GM19025 (cell line): ENCODE measurements around the gene CCDC181.
A peak's percentile ranks its signal among the peaks of the same experiment; 100 is the strongest.
"Not testable (repeated sequence)": the region's sequence is repeated elsewhere in the genome, so short reads cannot be mapped to it uniquely, and the experiment has no call there.

ENCODE experiments used
- ATAC-seq: cut with Tn5 transposase; IDR thresholded peaks from one replicate; pipeline ENCODE4 v1.9.1; 2021; ENCODE audit warnings: mild to moderate bottlenecking, low read depth, moderate library complexity; ENCODE audit not compliant: unreplicated experiment

CCDC181 gene

DNA sequence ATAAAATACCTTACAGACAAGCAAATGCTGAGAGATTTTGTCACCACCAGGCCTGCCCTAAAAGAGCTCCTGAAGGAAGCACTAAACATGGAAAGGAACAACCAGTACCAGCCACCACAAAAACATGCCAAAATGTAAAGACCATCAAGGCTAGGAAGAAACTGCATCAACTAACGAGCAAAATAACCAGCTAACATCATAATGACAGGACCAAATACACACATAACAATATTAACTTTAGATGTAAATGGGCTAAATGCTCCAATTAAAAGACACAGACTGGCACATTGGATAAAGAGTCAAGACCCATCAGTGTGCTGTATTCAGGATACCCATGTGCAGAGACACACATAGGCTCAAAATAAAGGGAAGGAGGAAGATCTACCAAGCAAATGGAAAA lies 24.7 kb downstream of the CCDC181 start:
- not testable (repeated sequence) for ATAC-seq

DNA sequence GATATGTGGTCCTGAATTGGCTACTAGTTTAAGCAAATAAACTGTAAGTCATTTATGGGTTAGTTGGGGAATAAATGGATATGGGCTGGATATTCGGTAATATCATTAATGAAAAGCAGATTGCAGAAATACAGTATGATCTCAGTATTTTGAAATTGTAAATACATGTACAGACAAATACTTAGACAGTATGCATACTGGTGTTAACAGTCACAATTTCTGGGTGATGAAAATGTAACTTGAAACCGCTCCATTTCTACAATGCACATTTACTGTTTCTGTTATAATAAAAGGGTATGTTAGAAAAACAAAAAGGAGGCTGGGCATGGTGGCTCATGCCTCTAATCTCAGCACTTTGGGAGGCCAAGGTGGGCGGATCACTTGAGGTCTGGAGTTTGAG lies 31.3 kb downstream of the CCDC181 start:
- no peak for ATAC-seq

DNA sequence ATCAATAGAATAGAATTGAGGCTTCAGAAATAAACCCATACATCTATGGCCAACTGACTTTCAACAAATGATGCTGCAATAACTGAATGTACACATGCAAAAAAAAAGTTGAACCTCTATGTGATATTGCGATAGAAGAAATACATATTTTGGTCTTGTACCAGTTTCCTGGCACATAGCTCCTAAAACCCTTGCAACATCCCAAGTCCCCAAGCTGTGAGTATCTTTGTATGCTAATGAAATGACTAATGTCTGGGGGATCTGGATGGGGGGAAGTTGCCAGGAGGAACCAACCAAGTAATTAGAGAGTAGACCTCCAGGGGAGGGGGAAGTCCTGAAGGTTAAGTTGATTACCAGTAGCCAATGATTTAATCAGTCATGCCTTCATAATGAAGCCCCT lies 34.9 kb downstream of the CCDC181 start:
- ATAC-seq = no peak

DNA sequence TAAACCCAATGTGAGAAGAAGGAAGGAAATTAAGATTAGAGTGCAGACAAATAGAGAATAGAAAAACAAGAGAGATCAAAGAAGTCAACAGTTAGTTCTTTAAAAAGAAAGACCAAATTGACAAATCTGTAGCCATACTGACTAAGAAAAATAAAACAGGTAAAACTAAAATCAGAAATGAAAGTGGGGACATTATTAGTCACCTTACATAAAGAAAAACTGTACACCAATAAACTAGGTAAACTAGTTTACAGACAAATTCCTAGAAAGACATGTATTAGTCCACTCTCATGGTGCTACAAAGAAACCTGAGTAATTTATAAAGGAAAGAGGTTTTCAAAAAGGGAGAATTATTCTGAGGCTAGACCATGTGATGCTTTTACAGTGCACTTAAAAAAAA lies 37.0 kb downstream of the CCDC181 start:
- peak; percentile 71 for ATAC-seq

DNA sequence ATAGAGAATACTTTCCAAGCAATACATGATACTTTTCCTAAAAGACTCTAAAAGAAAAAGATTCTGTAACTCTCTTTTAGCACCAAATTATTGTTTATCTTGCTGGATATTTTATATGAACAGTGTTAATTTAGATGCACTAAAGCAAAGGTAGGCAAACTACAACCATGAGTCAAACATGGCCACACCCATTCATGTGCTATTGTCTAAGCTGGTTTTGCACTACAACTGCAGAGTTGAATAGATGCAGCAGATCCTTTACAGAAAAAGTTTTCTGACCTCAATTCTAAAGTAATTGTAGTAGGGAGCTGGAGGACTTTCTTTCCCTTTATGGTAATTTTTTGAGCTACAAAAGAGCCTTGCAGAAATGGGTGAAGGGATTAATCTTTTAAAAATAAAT lies 39.9 kb downstream of the CCDC181 start:
- no peak for ATAC-seq

DNA sequence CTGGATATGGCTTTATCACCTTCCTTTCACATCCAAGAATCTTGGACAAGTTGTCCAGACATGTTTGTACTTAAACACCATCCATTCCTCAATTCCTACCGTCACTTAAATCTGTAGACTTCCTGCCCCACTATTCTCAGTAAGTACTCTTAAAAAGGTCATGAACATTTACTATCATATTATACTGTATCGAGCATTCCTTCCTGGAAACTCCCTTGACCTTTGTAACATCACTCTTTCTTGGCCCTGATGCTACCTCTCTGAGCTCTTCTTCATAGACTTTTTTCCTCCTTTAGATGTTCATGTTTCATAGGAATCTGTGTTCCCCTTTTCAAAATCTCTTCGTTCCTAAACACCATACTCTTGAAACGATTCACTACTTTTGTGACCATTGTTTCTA lies 43.8 kb downstream of the CCDC181 start:
- ATAC-seq = no peak

DNA sequence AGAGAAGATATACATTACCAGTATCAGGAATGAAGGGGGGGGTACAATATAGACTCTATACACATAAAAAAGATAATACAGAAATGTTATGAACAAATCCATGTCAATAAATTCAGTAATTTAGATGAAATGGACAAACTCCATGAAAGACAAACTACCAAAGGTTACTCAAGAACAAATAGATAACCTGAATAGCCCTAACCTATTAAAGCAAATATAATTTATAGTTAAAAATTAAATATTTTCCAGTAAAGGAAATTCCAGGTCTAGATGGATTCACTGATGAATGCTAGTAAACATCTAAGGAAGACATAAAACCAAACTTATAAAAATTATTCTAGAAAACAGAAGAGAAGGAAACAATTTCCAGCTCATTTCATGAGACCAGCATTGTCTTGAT lies 46.1 kb downstream of the CCDC181 start:
- no peak for ATAC-seq

DNA sequence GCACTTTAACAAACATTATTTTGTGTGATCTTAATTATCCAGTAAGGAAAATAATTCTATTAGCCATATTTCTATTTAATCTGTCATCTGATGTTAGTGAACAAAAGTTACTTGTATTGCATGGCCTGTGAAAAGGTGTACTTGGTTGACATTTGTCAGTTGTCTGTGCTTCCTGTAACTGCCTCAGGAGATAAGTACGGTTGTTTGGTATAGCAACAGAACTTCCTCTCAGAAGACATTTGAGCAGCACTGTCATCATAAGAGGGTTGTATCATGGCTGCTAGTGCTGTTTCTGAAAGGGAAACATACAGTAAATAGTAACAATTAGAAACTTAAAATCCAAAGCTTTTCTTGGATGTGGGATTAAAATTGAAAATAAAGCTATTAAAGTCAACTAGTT lies 55.9 kb downstream of the CCDC181 start:
- ATAC-seq = no peak

DNA sequence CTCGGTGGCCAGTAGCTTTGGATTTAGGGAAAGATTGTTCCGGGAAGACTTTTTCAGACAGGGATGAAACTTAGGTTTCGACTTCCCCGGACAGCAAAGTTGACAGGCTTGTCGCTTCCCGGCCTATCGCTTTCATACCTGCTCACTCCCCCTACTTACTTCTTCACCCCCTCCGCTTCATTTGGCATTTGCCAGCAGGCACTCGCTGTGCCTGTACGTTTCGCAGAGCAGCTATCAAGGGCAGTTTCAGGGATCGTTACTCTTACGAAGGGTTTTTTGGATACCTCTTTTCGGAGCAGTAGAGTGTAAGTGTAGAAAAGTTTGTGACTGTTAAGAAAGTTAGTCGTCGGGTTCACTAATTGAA lies 58.9 kb downstream of the CCDC181 start:
- ATAC-seq = no peak

DNA sequence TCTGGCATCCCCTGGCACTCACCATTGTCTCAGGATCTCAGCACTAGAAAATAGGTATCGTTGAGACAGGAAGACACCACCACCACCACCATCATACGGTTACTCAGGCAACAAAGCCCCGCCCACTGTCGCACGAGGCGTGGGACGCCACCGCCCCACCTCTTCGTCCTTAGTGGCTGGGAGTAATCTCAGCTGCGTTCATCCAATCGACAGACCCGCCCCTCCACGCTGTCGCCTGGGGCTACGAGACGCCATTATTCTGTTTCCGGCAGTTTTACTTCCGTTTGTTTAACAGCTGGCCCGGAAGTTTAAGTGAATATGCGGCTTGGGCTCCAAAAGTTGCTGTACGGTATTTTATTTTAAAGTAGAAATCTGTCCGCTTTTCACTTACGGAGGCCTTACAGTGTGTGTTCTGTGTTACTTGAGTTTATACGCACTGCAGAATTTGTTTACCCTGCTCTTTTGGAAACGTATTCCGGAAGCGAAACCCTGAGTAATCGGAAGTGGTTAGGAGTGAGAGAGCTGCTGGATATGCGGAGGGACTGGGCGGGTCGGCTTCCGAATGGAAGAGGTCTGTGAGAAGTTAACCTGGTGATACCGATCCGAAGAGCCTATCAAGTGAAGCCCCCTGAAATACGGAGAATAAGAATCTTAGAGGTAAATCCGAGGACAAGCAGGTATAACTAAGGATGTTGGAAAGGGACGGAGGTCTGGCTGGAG lies 59.4 kb downstream of the CCDC181 start, which contains the start of the genes BLZF1 and NME7:
BLZF1 (plus strand) TSS at position 510 of the 720 bp plus-strand sequence. CDS start 1,328 bp downstream, outside the sequence.
NME7 (minus strand) TSS at position 112 of the 720 bp plus-strand sequence; CDS start at position 25, 87 bp downstream.
- peak; percentile 98 for ATAC-seq

DNA sequence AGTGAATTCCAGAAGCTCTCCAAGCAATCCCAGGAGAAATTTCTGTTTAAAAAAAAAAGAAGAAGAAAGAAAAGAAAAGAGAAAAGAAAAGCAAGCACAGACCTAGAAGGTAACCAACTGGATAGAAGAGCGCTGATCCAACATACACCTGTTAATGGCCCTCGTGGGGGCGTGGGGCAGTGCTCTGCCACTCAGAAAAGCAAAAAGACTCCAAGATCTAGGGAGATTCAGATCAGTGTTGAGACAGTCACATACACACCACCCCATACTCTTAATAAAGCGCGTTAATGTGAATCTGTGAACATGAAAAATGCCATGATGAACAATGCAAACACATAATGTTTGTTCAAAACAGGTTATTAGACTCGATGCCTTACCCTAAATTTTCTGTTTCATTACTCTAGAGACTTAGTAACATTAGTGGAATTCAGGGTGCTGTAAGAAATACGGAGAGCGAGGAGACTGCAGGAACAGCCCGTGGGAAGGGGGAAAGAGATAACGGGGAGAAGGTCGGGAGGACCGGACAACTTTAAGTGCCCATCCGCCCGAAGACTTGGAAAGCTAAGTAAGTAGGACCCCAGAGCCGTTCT lies 60.1 kb downstream of the CCDC181 start:
- ATAC-seq = no peak

DNA sequence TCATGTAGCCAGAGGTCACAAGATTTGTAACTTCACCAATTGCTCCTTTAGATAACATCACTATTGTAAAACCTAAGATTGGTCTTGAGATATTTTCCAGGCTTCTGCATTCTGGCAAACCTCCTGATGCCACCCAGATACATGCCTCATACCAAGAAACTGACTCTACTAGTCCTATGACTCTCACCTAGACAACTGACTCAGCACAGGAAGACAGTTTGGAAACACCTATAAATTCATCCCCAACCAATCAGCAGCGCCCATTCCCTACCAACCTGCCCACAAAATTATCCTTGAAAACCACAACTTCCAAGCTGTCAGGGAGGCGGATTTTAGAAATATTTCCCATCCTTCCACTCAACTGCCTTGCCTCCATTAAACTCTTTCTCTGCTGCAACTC lies 62.3 kb downstream of the CCDC181 start:
- no peak for ATAC-seq

DNA sequence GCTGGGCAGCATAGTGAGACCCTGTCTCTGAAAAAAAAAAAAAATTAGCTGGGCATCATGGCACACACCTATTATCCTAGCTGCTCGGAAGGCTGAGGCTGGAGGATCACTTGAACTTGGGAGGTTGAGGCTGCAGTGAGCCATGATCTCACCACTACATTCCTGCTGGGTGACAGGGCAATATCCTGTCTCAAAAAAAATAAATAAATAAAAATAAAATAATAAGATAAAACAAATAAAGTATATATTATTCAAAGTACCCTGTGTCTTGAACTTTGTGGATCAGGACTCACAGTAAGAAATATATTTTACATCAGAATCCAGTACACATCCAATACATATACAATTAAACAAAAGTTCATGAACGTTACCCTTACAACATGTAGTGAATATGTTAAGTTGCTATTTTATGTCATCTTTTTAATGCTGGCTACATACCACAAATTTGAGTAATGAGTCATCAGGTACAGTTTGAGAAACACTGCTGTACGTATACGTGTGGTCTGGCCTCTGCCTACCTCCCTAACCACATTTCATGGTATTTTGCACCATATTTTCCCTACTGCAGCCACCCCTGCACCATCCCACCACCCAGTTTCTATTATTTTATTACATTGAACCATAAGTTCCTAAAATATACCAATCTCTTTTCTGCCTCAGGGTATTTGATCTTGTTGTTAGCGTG lies 64.1 kb downstream of the CCDC181 start:
- ATAC-seq = no peak

DNA sequence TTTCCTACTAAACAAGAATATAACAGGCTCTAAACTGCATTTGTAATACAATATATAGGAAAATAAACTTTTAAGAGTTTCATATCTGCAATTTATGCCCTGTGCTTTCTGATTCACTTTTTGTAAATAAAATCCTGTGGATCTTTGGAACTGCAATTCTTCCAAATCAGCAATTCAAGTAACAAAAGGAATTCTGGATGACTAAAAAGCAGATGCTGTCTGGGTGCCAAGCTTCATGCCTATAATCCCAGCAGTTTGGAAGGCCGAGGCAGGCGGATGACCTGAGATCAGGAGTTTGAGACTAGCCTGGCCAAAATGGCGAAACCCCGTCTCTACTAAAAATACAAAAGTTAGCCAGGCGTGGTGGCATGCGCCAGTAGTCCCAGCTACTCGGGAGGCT lies 66.0 kb downstream of the CCDC181 start:
- ATAC-seq = no peak

DNA sequence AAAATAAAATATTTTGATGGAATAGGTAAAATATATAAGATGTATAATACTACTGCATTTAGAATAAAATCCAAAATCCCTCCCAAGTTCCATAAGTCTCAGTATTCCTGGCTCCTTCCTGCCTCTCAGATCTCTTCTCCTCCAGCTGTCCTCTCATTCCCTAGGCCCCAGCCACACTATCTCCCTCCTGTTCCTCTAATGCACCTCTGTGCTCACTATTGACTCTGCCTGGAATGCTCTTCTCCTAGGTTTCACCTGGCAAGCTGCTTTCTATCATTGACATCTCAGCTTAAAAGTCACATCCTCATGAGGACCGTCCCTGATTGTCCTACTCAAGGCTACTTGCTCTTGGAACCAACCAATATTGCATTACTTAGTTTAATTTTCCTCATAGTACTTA lies 66.9 kb downstream of the CCDC181 start:
- ATAC-seq = no peak

DNA sequence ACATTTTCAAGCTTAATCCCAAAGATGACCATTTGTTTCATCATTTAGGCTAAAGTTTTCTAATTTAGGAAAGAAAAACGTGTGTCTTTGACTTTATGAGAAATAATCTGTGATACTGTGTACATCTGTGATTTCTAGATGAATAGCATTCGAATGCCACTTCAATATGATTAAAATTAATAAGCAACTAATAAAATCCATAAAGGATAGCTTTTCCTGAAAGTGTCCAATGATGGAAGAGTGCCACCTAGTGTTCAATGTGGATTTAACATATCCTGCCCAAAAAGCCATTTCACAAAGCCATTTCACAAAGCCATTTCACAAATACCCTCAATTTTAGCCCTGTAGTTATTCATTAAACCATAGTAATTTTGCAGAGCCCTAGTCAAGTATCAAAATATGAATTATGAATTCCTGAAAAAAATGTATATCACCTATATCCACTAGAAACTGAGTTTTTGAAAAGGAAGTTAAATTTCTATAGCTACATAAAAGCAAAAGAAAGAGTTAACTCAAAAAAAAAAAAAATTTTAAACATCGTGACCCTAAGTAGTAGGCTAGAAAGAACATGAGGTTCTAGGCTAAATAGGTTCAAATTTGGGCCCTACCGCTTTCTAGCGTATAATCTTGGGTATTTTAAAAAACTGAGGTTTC lies 78.8 kb downstream of the CCDC181 start:
- no peak for ATAC-seq

DNA sequence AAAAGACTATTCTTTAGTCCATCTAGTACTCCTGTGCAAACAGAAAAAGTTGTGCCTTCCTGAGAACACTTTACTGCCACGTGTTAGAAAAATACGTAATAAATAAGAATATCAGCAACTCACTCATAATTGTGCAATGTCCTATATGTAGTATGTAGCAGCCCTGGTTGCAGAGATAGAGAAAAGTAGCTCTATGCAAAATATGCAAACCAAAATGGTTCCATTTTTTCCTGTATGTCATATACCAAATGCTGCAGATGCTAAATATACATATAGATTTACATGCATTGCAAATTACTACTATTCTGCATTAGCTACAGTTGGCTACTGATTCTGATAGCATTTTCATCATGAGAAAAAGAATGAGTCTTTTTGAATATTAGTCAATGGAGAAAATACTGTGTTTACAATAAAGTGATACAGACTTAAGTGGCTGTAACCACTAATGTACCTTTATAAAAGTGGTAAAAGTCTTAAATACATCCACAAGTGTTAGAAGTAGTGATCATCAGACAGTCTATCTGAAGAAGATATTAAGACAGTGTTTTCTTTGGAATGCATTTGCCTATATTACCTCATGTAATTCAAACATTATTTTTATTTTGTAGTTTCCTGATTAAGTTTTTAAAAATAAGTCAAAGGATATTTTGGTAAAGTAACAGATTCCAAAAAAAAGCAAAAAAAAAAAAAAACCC lies 79.4 kb downstream of the CCDC181 start:
- no peak for ATAC-seq

DNA sequence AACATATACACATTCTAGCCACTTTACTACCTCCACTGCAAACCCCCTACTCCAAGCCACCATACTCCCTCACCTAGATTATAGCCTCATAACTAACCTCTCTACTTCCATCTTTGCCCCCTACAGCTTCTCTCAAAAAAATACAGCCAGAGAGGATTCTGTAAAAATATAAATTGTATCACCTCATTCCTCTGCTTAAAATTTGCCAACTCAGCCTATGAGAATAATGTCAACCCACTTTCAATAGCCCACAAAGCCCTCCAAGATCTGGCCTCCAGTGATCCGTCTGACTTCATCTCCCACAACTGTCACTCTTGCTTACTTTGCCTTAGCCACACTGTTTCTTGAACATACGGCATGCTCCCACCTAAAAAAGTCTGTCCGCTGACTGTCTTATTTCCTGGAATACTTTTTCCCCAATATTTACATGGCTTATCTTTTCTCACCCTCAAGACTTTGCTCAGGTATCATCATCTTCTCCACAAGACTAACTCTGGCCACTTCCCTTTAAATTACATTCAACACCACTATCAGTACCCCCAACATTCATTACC lies 81.2 kb downstream of the CCDC181 start:
- ATAC-seq = no peak

DNA sequence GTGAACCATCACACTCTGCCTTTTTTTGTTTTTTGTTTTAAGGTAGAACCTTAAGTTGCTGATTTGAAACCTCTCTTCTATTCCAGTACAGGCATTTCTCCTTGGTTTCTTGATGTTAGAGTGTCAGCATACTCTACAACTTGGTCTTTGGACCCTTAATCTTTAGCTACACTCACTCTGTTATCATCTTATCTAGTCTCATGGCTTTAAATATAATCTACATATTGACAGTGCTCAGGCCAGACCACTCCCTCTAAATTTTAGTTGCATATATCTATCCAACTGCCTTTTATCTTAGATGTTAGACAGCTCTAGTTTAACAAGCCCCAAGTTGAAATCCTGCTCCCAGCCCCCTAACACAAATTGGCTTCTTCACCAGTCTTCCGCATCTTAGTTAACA lies 81.8 kb downstream of the CCDC181 start:
- no peak for ATAC-seq
